ENCODE results near the gene AFAP1.

DNA sequence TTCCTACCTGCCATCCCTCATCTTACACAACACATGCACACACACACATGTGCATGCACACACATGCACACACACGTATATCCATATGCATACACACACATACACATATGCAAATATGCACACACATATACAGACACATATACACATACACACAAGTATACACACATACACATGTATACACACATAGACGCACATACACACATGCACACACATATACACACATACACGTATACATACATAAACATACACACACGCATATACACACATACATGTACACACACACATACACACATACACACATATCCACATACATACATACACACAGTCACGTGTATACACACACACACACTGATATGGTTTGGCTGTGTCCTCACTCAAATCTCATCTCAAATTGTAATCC is 37.0 kb upstream of the AFAP1 start:
- TF ChIP-seq, protein P1, sequence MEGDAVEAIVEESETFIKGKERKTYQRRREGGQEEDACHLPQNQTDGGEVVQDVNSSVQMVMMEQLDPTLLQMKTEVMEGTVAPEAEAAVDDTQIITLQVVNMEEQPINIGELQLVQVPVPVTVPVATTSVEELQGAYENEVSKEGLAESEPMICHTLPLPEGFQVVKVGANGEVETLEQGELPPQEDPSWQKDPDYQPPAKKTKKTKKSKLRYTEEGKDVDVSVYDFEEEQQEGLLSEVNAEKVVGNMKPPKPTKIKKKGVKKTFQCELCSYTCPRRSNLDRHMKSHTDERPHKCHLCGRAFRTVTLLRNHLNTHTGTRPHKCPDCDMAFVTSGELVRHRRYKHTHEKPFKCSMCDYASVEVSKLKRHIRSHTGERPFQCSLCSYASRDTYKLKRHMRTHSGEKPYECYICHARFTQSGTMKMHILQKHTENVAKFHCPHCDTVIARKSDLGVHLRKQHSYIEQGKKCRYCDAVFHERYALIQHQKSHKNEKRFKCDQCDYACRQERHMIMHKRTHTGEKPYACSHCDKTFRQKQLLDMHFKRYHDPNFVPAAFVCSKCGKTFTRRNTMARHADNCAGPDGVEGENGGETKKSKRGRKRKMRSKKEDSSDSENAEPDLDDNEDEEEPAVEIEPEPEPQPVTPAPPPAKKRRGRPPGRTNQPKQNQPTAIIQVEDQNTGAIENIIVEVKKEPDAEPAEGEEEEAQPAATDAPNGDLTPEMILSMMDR (IDR thresholded peaks at IDR 0.05; ENCODE audit: extremely low read depth in 1 of 2, insufficient read depth in 1 of 2, low read depth in 1 of 2, low read length in 2 of 2), result no peak
- no peak for TF ChIP-seq EZH2 (IDR thresholded peaks at IDR 0.05; ENCODE audit: borderline replicate concordance, low read depth, low read length, severe bottlenecking)
